SU-DHL-6 (cell line): Measurements from ENCODE around the gene MEIS1.

Source experiments
- H2AFZ ChIP-seq: fragments of 200-600 bp; sonication (generic); 2 replicates; pipeline ENCODE4 v1.6.1; 2014; ENCODE audit warnings: low read depth, mild to moderate bottlenecking, moderate library complexity, mixed read lengths, antibody characterized with exemption, low read length; ENCODE audit not compliant: severe bottlenecking
- H3F3A ChIP-seq: fragments of 200-600 bp; shearing (Covaris generic); 2 replicates; pipeline ENCODE4 v1.6.0; 2016; ENCODE audit warnings: antibody characterized with exemption, mild to moderate bottlenecking; ENCODE audit not compliant: insufficient read depth
- H3K27ac ChIP-seq: fragments of 200-600 bp; sonication (generic); 2 replicates; pipeline ENCODE4 v1.5.1; 2016; ENCODE audit warnings: low read depth, mild to moderate bottlenecking, low read length, moderate library complexity, mixed read lengths
- H3K27me3 ChIP-seq: fragments of 200-600 bp; sonication (generic), shearing (Covaris generic); 2 replicates; pipeline ENCODE4 v1.6.0; 2014; ENCODE audit warnings: mild to moderate bottlenecking, low read length
- H3K36me3 ChIP-seq: fragments of 200-600 bp; sonication (generic); 2 replicates; pipeline ENCODE4 v1.6.1; 2014; ENCODE audit warnings: mild to moderate bottlenecking, low read length, mixed read lengths
- H3K4me2 ChIP-seq: fragments of 300-600, 200-600 bp; shearing (Covaris generic), sonication (generic); 2 replicates; pipeline ENCODE4 v1.6.0; 2014; ENCODE audit warnings: low read length, low read depth, mild to moderate bottlenecking; ENCODE audit not compliant: poor library complexity, severe bottlenecking
- H3K4me3 ChIP-seq: fragments of 200-600 bp; sonication (generic); 2 replicates; pipeline ENCODE4 v1.5.1; 2014; ENCODE audit warnings: antibody characterized with exemption, low read length, mild to moderate bottlenecking, mixed read lengths; ENCODE audit not compliant: insufficient read depth, poor library complexity, severe bottlenecking
- H3K79me2 ChIP-seq: fragments of 200-600 bp; sonication (generic); 2 replicates; pipeline ENCODE4 v1.6.1; 2014; ENCODE audit warnings: mild to moderate bottlenecking, low read length, moderate library complexity; ENCODE audit not compliant: insufficient read depth
- H3K9ac ChIP-seq: fragments of 200-600 bp; sonication (generic); 2 replicates; pipeline ENCODE4 v1.7.0; 2014; ENCODE audit warnings: mild to moderate bottlenecking, low read length
- H3K9me2 ChIP-seq: fragments of 200-600 bp; sonication (generic); replicated peaks from 2 replicates; pipeline ENCODE4 v1.6.1; 2014; ENCODE audit warnings: low read length; ENCODE audit not compliant: insufficient read depth
- H3K9me3 ChIP-seq: fragments of 200-600 bp; sonication (generic); 2 replicates; pipeline ENCODE4 v1.6.1; 2014; ENCODE audit warnings: low read length, mixed read lengths; ENCODE audit not compliant: insufficient read depth
- H4K20me1 ChIP-seq: fragments of 200-600 bp; sonication (generic); 2 replicates; pipeline ENCODE4 v1.6.1; 2014; ENCODE audit warnings: low read depth, mild to moderate bottlenecking, antibody characterized with exemption, low read length, moderate library complexity, mixed read lengths
- CTCF ChIP-seq: fragments of 200-600 bp; sonication (generic); IDR thresholded peaks from one replicate; pipeline ENCODE4 v1.5.1; 2017; ENCODE audit warnings: antibody characterized with exemption, mild to moderate bottlenecking, low read length, moderate library complexity; ENCODE audit not compliant: insufficient read depth, poor library complexity, severe bottlenecking
- EZH2phosphoT487 ChIP-seq: fragments of 200-600 bp; sonication (generic), shearing (Covaris generic); conservative IDR thresholded peaks from 2 replicates; pipeline ENCODE4 v1.6.1; 2018; ENCODE audit warnings: mild to moderate bottlenecking, antibody characterized with exemption, low read length, moderate library complexity, mixed read lengths

The MEIS1 gene

GRCh38 chr2:66578054-66578686, 143.2 kb downstream of the MEIS1 start:
- no peak overlapping the region for H3K4me3 ChIP-seq
- H3K9ac ChIP-seq: no peak overlapping the region
- no peaks in the 10 kb centered on the region for H3F3A ChIP-seq
- H3K27me3 ChIP-seq: no peaks in the 10 kb centered on the region
- no peaks in the 10 kb centered on the region for H3K9me3 ChIP-seq
- H3K36me3 ChIP-seq: no peaks in the 10 kb centered on the region
- H3K9me2 ChIP-seq: no peaks in the 10 kb centered on the region
- no peaks in the 10 kb centered on the region for H3K79me2 ChIP-seq
- H3K4me2 ChIP-seq: no peak overlapping the region
- H4K20me1 ChIP-seq: no peaks in the 10 kb centered on the region
- no peak overlapping the region for H2AFZ ChIP-seq
- H3K27ac ChIP-seq: no peak overlapping the region
- no peak for TF ChIP-seq EZH2phosphoT487
- no peak for TF ChIP-seq CTCF

- Histone ChIP-seq H3K4me3 (no peak overlapping the region), H3K9ac (no peak overlapping the region), H2AFZ (no peak overlapping the region), H3K36me3 (no peaks in the 10 kb centered on the region), H3K9me2 (no peaks in the 10 kb centered on the region), H3K27ac (no peak overlapping the region), H3K4me2 (no peak overlapping the region), H3F3A (no peaks in the 10 kb centered on the region), H3K9me3 (no peaks in the 10 kb centered on the region), H3K27me3 (no peaks in the 10 kb centered on the region), H3K79me2 (no peaks in the 10 kb centered on the region), H4K20me1 (no peaks in the 10 kb centered on the region)
- TF ChIP-seq CTCF (no peak), EZH2phosphoT487 (no peak)
These were observed 143.8 kb downstream of the MEIS1 start for GRCh38 chr2:66578687-66579106.

GRCh38 chr2:66579186-66580126, 144.5 kb downstream of the MEIS1 start:
- no peak overlapping the region for H3K4me3 ChIP-seq
- no peaks in the 10 kb centered on the region for H3K9me3 ChIP-seq
- no peak overlapping the region for H3K27ac ChIP-seq
- H3K9me2 ChIP-seq: no peaks in the 10 kb centered on the region
- no peak overlapping the region for H3K9ac ChIP-seq
- H3F3A ChIP-seq: no peaks in the 10 kb centered on the region
- TF ChIP-seq EZH2phosphoT487 (no peak), CTCF (no peak)
- H3K27me3 ChIP-seq: no peaks in the 10 kb centered on the region
- H4K20me1 ChIP-seq: no peaks in the 10 kb centered on the region
- H3K36me3 ChIP-seq: no peaks in the 10 kb centered on the region
- no peak overlapping the region for H2AFZ ChIP-seq
- no peaks in the 10 kb centered on the region for H3K79me2 ChIP-seq
- H3K4me2 ChIP-seq: no peak overlapping the region
